Endothelial cell of umbilical vein (primary cell): ENCODE data around the gene CCNY. TPM values are rescaled to one million over a fixed set of nuclear protein-coding genes. Genes with fewer than 3 reads are reported as not detected.

Source experiments
- BruUV-seq: library from RNA; stranded (reverse); fragments of 400-500 nt; replicated peaks from 2 replicates; lab custom pipeline; 2021; lab: Mats Ljungman, UMichigan
- CTCF ChIA-PET: fragments of 300-600, 350-600 bp; sonication (Branson Sonifier 250); formaldehyde crosslinking; loops from one replicate; lab custom pipeline; 2021; ENCODE audit warnings: antibody characterized with exemption, inconsistent platforms; lab: Charles Lee
- POLR2A ChIA-PET: fragments of 300-600, 350-600 bp; sonication (Branson Sonifier 250); formaldehyde crosslinking; loops from one replicate; lab custom pipeline; 2021; ENCODE audit warnings: antibody characterized with exemption, inconsistent platforms; lab: Charles Lee
- DNase-seq: peaks from one replicate; pipeline ENCODE4 v3.0.0-alpha.2; 2011; ENCODE audit warnings: low read depth, low spot score
- FAIRE-seq: peaks from 2 replicates; lab custom pipeline; 2011; peaks lifted over from hg19 to GRCh38; lab: Jason Lieb, UNC
- H2AFZ ChIP-seq: 2 replicates; pipeline ENCODE4 v1.6.0; 2012; ENCODE audit warnings: low read depth, low read length, control low read depth, inconsistent platforms
- H3K27ac ChIP-seq: 2 replicates; pipeline ENCODE4 v1.5.1; 2011; ENCODE audit warnings: low read depth, mild to moderate bottlenecking, control low read depth, low read length, moderate library complexity; ENCODE audit not compliant: insufficient read depth
- H3K27me3 ChIP-seq, 2 experiments: 2 replicates each; pipeline versions ENCODE4 v1.6.0 to v1.6.1; 2011; ENCODE audit warnings: low read length in 2 of 2, mixed read lengths in 1 of 2; ENCODE audit not compliant: control insufficient read depth in 2 of 2, insufficient read depth in 2 of 2
- H3K36me3 ChIP-seq, 2 experiments: 2 replicates in 1 of 2; 3 replicates in 1 of 2; pipeline ENCODE4 v1.5.1; 2011; ENCODE audit warnings: low read length in 2 of 2, mild to moderate bottlenecking in 1 of 2, moderate library complexity in 1 of 2; ENCODE audit not compliant: control insufficient read depth in 2 of 2, insufficient read depth in 2 of 2; ENCODE audit errors: extremely low read depth in 1 of 2
- H3K4me1 ChIP-seq: 3 replicates; pipeline ENCODE4 v1.5.1; 2011; ENCODE audit warnings: mild to moderate bottlenecking, low read length; ENCODE audit not compliant: control insufficient read depth, insufficient read depth; ENCODE audit errors: extremely low read depth
- H3K4me2 ChIP-seq: 2 replicates; pipeline ENCODE4 v1.6.1; 2011; ENCODE audit warnings: low read length, control low read depth, mixed read lengths; ENCODE audit not compliant: insufficient read depth
- H3K4me3 ChIP-seq, 3 experiments: fragments of 200-600 bp in 1 of 3; sonication (generic), shearing (Covaris generic) in 1 of 3; replicated peaks in 1 of 3; 2 replicates each; pipeline ENCODE4 v1.5.1; 2011 to 2016; ENCODE audit warnings: control low read depth in 3 of 3, low read length in 3 of 3, mild to moderate bottlenecking in 2 of 3, inconsistent platforms in 1 of 3, low read depth in 1 of 3, moderate library complexity in 1 of 3; ENCODE audit not compliant: insufficient read depth in 1 of 3
- H3K79me2 ChIP-seq: 2 replicates; pipeline ENCODE4 v1.6.0; 2012; ENCODE audit warnings: low read length, inconsistent platforms; ENCODE audit not compliant: control insufficient read depth, insufficient read depth
- H3K9ac ChIP-seq: replicated peaks from 2 replicates; pipeline ENCODE3; 2011; ENCODE audit warnings: low read length, control low read depth; ENCODE audit not compliant: insufficient read depth; ENCODE audit errors: extremely low read depth
- H3K9me1 ChIP-seq: replicated peaks from 3 replicates; pipeline ENCODE4 v1.6.0; 2011; ENCODE audit warnings: mild to moderate bottlenecking, low read length; ENCODE audit not compliant: control insufficient read depth, insufficient read depth; ENCODE audit errors: extremely low read depth
- H3K9me3 ChIP-seq: replicated peaks from 2 replicates; pipeline ENCODE4 v1.5.1; 2012; ENCODE audit warnings: low read length, inconsistent platforms; ENCODE audit not compliant: control insufficient read depth, insufficient read depth
- H4K20me1 ChIP-seq: replicated peaks from 2 replicates; pipeline ENCODE3; 2011; ENCODE audit warnings: mild to moderate bottlenecking, low read length; ENCODE audit not compliant: control insufficient read depth, insufficient read depth; ENCODE audit errors: extremely low read depth
- CTCF ChIP-seq, 2 donors: IDR thresholded peaks; 1 replicate in 1 of 2; 2 replicates in 1 of 2; pipeline ENCODE4 v1.5.1; 2011; ENCODE audit warnings: low read length in 2 of 2, mild to moderate bottlenecking in 2 of 2, moderate library complexity in 2 of 2, control low read depth in 1 of 2, inconsistent platforms in 1 of 2, low read depth in 1 of 2; ENCODE audit not compliant: insufficient read depth in 1 of 2; ENCODE audit errors: extremely low read depth in 1 of 2
- EZH2 ChIP-seq: IDR thresholded peaks from 2 replicates; pipeline ENCODE4 v1.6.1; 2012; ENCODE audit warnings: borderline replicate concordance, low read depth, mild to moderate bottlenecking, moderate library complexity, low read length, inconsistent platforms; ENCODE audit not compliant: severe bottlenecking
- FOS ChIP-seq: IDR thresholded peaks from 2 replicates; pipeline ENCODE4 v1.6.1; 2011; ENCODE audit warnings: mild to moderate bottlenecking, low read length, moderate library complexity, borderline replicate concordance; ENCODE audit not compliant: insufficient read depth
- GATA2 ChIP-seq: IDR thresholded peaks from 2 replicates; pipeline ENCODE4 v1.7.0; 2011; ENCODE audit warnings: low read depth, mild to moderate bottlenecking, moderate library complexity, mixed read lengths, low read length; ENCODE audit not compliant: insufficient read length, insufficient read depth
- JUN ChIP-seq: IDR thresholded peaks from 2 replicates; pipeline ENCODE4 v1.6.1; 2011; ENCODE audit warnings: borderline replicate concordance, low read depth; ENCODE audit not compliant: insufficient read length, insufficient read depth
- MAX ChIP-seq: IDR thresholded peaks from 2 replicates; pipeline ENCODE4 v1.6.1; 2011; ENCODE audit not compliant: insufficient read depth, insufficient read length
- MYC ChIP-seq: IDR thresholded peaks from one replicate; pipeline ENCODE4 v1.6.1; 2011; ENCODE audit warnings: mild to moderate bottlenecking, low read depth, low read length
- POLR2A ChIP-seq: IDR thresholded peaks from 2 replicates; pipeline ENCODE4 v1.6.1; 2012; ENCODE audit warnings: low read depth, mild to moderate bottlenecking, control low read depth, low read length
- POLR2AphosphoS5 ChIP-seq: IDR thresholded peaks from 2 replicates; pipeline ENCODE4 v1.6.1; 2012; ENCODE audit warnings: low read depth, mild to moderate bottlenecking, control low read depth, low read length, moderate library complexity; ENCODE audit not compliant: insufficient read depth
- dilution Hi-C: fragments of 300-500 bp; cut with MboI; formaldehyde crosslinking; loops from one replicate; pipeline ENCODE4 v1.15.0; 2019; ENCODE audit warnings: low sequenced_read_pairs; ENCODE audit not compliant: extremely low pct_ligation_motif_present
- intact Hi-C: fragments of 100-400 bp; cut with micrococcal nuclease; formaldehyde crosslinking; loops from one replicate; pipeline ENCODE4 v1.10.0; 2022
- polyA plus RNA-seq, 4 experiments: library from polyadenylated mRNA; depleted of rRNA in 3 of 4; stranded (reverse) in 3 of 4; unstranded in 1 of 4; fragments of >200 nt; gene quantifications; 2 replicates each; pipeline versions ENCODE4 v1.2.1 to v1.2.3, GENCODE V29; 2011 to 2012; ENCODE audit warnings: missing spikeins in 1 of 4
- total RNA-seq: library from RNA; stranded (reverse); gene quantifications from 2 replicates; pipeline ENCODE4 v1.2.3, GENCODE V29; 2021

Gene CCNY
- total and polyA plus RNA-seq, 2 donors (not counting 3 experiments of a cell fraction or from before 2014, with no cell fraction given): 61.5 to 107 TPM

DNA sequence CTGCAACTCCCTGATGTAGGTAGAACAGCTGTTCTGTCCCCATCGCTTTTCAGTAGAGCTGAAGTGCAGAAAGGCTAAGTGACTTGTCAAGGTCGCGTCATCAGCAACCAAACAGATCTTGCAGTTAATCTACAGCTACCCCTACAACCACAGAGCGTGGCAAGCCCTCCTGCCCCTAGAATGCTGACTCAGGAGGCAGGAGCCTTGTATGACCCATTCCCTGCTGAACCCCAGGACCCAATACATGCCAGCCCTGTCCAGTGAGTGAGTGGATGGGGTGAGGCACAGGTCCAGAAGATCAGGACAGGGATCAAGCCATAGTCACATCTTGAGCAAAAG lies 242.3 kb downstream of the CCNY start:
- H3K9me1 ChIP-seq: no peaks in the 10 kb centered on the region
- H3K4me3 ChIP-seq: no peak overlapping the region
- ChIA-PET CTCF (interaction anchor here (1.1 to 1.6 kb wide), 2 partner anchors 10 to 16 kb away, joined by 3 read pairs; no protein-coding TSS in a partner anchor), POLR2A (no interaction called here)
- H4K20me1 ChIP-seq: no peaks in the 10 kb centered on the region
- no peak for DNase-seq
- H3K79me2 ChIP-seq: no peaks in the 10 kb centered on the region
- no peak overlapping the region for H3K4me2 ChIP-seq
- TF ChIP-seq CTCF (IDR thresholded peaks at IDR 0.05; ENCODE audit: extremely low read depth in 1 of 2, insufficient read depth in 1 of 2, low read depth in 1 of 2, low read length in 2 of 2) (no peak), EZH2 (no peak), MYC (no peak), POLR2AphosphoS5 (no peak), POLR2A (no peak), JUN (no peak), FOS (no peak), GATA2 (no peak), MAX (no peak)
- no TSS peak for BruUV-seq
- intact Hi-C loops (loop anchor here (5.0 to 10.0 kb wide), 2 partner anchors 59 to 1306 kb away; no protein-coding TSS in a partner anchor), dilution Hi-C loops (no loop called here)
- peaks cover 31% of the 10 kb centered on the region for H3K4me1 ChIP-seq
- H2AFZ ChIP-seq: no peak overlapping the region
- FAIRE-seq: no peak
- peaks cover 3% of the 10 kb centered on the region in 2 experiments for H3K36me3 ChIP-seq
- no peaks in the 10 kb centered on the region for H3K27me3 ChIP-seq
- no peak overlapping the region for H3K9ac ChIP-seq
- H3K27ac ChIP-seq: no peak overlapping the region
- H3K9me3 ChIP-seq: no peaks in the 10 kb centered on the region
